HCT116 (cell line): ENCODE data around the gene RNASEH2A.

Source experiments
- EZH2 ChIP-seq: fragments of 200-600 bp; sonication (generic); IDR thresholded peaks from 2 replicates; pipeline ENCODE4 v1.6.1; 2017; ENCODE audit warnings: antibody characterized with exemption, mixed run types
- EZH2phosphoT487 ChIP-seq: fragments of 200-600 bp; IDR thresholded peaks from 2 replicates; pipeline ENCODE4 v1.6.1; 2018; ENCODE audit warnings: antibody characterized with exemption, borderline replicate concordance
- POLR2A ChIP-seq: IDR thresholded peaks from 2 replicates; pipeline ENCODE4 v1.7.0; 2011; ENCODE audit warnings: borderline replicate concordance; ENCODE audit not compliant: insufficient read depth, insufficient read length; ENCODE audit errors: extremely low read depth
- SIN3A ChIP-seq: IDR thresholded peaks from 2 replicates; pipeline ENCODE4 v1.6.1; 2012; ENCODE audit warnings: low read depth
- YY1 ChIP-seq: IDR thresholded peaks from 2 replicates; pipeline ENCODE4 v1.6.1; 2011; ENCODE audit warnings: low read length, low read depth, moderate library complexity, mild to moderate bottlenecking; ENCODE audit not compliant: insufficient replicate concordance; ENCODE audit errors: extremely low read depth
- ZNF274 ChIP-seq: fragments of 200-500 bp; sonication (Bioruptor generic); IDR thresholded peaks from 2 replicates; pipeline ENCODE4 v1.6.1; 2014; ENCODE audit warnings: mild to moderate bottlenecking, low read depth, low read length, inconsistent platforms
- TF ChIP-seq, protein P1 (sequence below), 3 experiments: fragments of 200-600 bp in 1 of 3; sonication (generic) in 1 of 3; IDR thresholded peaks in 2 of 3; conservative IDR thresholded peaks in 1 of 3; 2 replicates each; pipeline ENCODE4 v1.5.1; 2012 to 2017; ENCODE audit warnings: low read depth in 2 of 3, low read length in 2 of 3, antibody characterized with exemption in 1 of 3, borderline replicate concordance in 1 of 3, control low read depth in 1 of 3, mild to moderate bottlenecking in 1 of 3, mixed read lengths in 1 of 3, mixed run types in 1 of 3, moderate library complexity in 1 of 3; ENCODE audit not compliant: insufficient read depth in 1 of 3
- TF ChIP-seq, protein P2 (sequence below): IDR thresholded peaks from 2 replicates; pipeline ENCODE4 v1.6.1; 2011; ENCODE audit warnings: mild to moderate bottlenecking, low read length, moderate library complexity; ENCODE audit not compliant: insufficient replicate concordance; ENCODE audit errors: extremely low read depth

DNA sequence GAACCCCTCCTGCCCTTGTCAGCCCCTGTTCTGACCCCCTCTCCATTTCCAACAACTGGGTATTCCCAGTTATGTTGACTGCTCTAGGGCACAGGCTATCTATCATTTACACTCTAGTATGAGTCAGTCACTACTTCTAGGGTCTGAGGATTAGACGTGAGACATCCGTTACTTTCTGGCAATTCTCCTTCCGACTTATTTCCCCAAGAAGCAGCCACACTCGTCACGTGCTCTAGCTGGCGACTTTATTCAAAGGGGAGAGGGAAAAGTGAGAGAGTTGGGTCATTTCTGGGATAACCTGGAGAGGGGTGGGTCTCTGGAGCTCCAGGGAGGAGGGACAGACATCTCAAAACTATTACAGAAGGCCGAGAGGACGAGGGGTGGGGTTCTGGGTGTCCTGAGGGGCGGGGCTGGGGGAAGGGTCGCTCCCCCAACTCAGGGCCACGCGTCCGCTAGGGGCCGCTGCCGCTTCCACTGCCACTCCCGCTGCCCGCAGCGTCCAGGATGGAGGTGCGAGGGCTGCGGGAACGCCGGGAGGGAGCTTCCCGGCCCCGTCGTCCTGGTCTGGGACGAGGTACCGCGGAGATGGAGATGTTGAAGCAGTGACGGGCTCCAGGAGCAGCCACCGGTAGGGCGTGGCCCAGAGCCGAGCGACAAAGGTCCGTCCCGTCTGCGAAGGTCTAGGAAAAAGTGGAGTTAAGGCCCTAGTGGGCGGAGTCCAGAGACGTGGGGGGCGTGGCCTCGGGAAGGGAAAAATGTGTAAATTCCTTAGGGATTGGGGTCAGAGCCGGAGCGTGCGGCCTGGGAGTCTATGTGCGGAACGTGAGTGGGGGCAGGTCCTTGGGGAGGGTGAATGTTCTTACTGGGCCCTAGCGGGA lies 19.1 kb downstream of the RNASEH2A start:
- TF ChIP-seq YY1 (no peak), POLR2A (no peak), EZH2 (no peak), ZNF274 (no peak), EZH2phosphoT487 (no peak), SIN3A (no peak)
- TF ChIP-seq, protein P1, sequence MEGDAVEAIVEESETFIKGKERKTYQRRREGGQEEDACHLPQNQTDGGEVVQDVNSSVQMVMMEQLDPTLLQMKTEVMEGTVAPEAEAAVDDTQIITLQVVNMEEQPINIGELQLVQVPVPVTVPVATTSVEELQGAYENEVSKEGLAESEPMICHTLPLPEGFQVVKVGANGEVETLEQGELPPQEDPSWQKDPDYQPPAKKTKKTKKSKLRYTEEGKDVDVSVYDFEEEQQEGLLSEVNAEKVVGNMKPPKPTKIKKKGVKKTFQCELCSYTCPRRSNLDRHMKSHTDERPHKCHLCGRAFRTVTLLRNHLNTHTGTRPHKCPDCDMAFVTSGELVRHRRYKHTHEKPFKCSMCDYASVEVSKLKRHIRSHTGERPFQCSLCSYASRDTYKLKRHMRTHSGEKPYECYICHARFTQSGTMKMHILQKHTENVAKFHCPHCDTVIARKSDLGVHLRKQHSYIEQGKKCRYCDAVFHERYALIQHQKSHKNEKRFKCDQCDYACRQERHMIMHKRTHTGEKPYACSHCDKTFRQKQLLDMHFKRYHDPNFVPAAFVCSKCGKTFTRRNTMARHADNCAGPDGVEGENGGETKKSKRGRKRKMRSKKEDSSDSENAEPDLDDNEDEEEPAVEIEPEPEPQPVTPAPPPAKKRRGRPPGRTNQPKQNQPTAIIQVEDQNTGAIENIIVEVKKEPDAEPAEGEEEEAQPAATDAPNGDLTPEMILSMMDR (IDR thresholded peaks at IDR 0.05 in 2 of 3, conservative IDR thresholded peaks at IDR 0.05 in 1 of 3; ENCODE audit: borderline replicate concordance in 1 of 3, insufficient read depth in 1 of 3, low read depth in 2 of 3, low read length in 2 of 3), result peak; percentile 44 to 77 (median 74); a peak in 5 of 6 replicates
- TF ChIP-seq, protein P2, sequence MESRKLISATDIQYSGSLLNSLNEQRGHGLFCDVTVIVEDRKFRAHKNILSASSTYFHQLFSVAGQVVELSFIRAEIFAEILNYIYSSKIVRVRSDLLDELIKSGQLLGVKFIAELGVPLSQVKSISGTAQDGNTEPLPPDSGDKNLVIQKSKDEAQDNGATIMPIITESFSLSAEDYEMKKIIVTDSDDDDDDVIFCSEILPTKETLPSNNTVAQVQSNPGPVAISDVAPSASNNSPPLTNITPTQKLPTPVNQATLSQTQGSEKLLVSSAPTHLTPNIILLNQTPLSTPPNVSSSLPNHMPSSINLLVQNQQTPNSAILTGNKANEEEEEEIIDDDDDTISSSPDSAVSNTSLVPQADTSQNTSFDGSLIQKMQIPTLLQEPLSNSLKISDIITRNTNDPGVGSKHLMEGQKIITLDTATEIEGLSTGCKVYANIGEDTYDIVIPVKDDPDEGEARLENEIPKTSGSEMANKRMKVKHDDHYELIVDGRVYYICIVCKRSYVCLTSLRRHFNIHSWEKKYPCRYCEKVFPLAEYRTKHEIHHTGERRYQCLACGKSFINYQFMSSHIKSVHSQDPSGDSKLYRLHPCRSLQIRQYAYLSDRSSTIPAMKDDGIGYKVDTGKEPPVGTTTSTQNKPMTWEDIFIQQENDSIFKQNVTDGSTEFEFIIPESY, result no peak
